Ishikawa (cell line): ENCODE data around the gene LSM7.

Experiments
- CEBPB ChIP-seq: IDR thresholded peaks from 2 replicates; pipeline ENCODE4 v1.6.1; 2012
- EGR1 ChIP-seq: IDR thresholded peaks from 2 replicates; pipeline ENCODE4 v1.6.1; 2012
- EP300 ChIP-seq: IDR thresholded peaks from 2 replicates; pipeline ENCODE4 v1.6.1; 2012; ENCODE audit warnings: borderline replicate concordance
- RAD21 ChIP-seq: IDR thresholded peaks from 2 replicates; pipeline ENCODE4 v1.6.1; 2012; ENCODE audit warnings: low read depth
- TAF1 ChIP-seq: IDR thresholded peaks from 2 replicates; pipeline ENCODE4 v1.6.1; 2012; ENCODE audit warnings: low read depth, mild to moderate bottlenecking
- TEAD4 ChIP-seq: IDR thresholded peaks from 2 replicates; pipeline ENCODE4 v1.6.1; 2012
- YY1 ChIP-seq: IDR thresholded peaks from 2 replicates; pipeline ENCODE4 v1.6.1; 2012; ENCODE audit warnings: low read depth
- ZBTB7A ChIP-seq: IDR thresholded peaks from 2 replicates; pipeline ENCODE4 v1.6.1; 2012; ENCODE audit warnings: low read depth
- TF ChIP-seq, protein P1 (sequence below): IDR thresholded peaks from 2 replicates; pipeline ENCODE4 v1.6.1; 2012; ENCODE audit warnings: low read depth, mild to moderate bottlenecking
- TF ChIP-seq, protein P2 (sequence below): IDR thresholded peaks from 2 replicates; pipeline ENCODE4 v1.6.1; 2012
- TF ChIP-seq, protein P3 (sequence below): IDR thresholded peaks from 2 replicates; pipeline ENCODE4 v1.6.1; 2012

DNA sequence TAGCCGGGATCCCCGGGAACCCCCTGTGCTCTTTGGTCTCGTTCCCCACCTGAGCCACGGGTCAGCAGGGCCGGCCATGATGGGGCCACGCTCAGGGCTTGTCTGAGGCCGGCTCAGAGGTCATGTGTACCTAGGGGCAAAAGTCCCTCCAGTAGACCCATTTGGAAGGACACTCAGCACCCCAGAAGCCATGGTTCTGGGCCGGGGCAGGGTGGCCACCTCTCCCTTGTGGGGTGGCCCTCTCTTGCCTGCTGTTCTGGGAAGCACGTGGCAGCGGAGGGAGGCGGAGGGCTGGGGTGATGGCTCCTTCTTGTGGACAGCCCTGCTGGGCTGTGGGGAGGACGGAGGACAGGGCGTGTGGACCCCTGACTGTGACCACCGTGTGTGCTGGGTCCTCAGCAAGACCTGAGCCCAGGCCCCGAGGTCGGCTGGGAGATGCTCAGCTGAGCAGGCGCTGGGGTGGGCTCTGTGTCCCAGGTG, 40.0 kb downstream of the LSM7 start:
- TF ChIP-seq, protein P1, sequence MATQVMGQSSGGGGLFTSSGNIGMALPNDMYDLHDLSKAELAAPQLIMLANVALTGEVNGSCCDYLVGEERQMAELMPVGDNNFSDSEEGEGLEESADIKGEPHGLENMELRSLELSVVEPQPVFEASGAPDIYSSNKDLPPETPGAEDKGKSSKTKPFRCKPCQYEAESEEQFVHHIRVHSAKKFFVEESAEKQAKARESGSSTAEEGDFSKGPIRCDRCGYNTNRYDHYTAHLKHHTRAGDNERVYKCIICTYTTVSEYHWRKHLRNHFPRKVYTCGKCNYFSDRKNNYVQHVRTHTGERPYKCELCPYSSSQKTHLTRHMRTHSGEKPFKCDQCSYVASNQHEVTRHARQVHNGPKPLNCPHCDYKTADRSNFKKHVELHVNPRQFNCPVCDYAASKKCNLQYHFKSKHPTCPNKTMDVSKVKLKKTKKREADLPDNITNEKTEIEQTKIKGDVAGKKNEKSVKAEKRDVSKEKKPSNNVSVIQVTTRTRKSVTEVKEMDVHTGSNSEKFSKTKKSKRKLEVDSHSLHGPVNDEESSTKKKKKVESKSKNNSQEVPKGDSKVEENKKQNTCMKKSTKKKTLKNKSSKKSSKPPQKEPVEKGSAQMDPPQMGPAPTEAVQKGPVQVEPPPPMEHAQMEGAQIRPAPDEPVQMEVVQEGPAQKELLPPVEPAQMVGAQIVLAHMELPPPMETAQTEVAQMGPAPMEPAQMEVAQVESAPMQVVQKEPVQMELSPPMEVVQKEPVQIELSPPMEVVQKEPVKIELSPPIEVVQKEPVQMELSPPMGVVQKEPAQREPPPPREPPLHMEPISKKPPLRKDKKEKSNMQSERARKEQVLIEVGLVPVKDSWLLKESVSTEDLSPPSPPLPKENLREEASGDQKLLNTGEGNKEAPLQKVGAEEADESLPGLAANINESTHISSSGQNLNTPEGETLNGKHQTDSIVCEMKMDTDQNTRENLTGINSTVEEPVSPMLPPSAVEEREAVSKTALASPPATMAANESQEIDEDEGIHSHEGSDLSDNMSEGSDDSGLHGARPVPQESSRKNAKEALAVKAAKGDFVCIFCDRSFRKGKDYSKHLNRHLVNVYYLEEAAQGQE: no peak
- TF ChIP-seq EP300: no peak
- TF ChIP-seq TAF1: no peak
- no peak for TF ChIP-seq RAD21
- TF ChIP-seq YY1: no peak
- TF ChIP-seq EGR1: no peak
- no peak for TF ChIP-seq CEBPB
- TF ChIP-seq TEAD4: no peak
- TF ChIP-seq, protein P2, sequence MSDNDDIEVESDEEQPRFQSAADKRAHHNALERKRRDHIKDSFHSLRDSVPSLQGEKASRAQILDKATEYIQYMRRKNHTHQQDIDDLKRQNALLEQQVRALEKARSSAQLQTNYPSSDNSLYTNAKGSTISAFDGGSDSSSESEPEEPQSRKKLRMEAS: no peak
- TF ChIP-seq, protein P3, sequence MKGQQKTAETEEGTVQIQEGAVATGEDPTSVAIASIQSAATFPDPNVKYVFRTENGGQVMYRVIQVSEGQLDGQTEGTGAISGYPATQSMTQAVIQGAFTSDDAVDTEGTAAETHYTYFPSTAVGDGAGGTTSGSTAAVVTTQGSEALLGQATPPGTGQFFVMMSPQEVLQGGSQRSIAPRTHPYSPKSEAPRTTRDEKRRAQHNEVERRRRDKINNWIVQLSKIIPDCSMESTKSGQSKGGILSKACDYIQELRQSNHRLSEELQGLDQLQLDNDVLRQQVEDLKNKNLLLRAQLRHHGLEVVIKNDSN: no peak
- no peak for TF ChIP-seq ZBTB7A
